ENCODE measurements around the gene FOXP1.

DNA sequence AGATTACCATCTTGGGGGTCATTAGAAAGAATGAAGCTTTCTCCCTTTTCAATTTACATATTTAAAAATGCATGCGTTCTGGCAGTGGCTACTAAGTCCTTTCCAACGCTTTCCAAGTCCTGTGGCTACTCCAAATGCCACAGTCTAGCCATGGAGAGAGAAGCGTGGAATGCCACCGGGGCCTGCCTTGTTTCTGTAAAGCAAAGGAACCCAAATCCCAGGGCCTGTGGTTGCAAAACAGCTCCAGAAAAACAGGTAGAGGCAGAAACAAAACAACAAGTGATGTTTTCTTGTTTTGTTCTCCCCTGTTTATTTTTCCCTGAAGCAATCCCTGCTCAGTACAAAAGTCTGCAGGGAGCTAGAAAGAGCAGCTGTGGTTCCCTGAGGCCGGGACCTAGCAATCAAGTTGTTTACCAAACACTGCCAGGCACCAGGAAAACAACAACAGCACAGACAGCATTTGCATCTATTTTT lies 85.5 kb downstream of the FOXP1 start:
- no peak for TF ChIP-seq POLR2A (IDR thresholded peaks at IDR 0.05)
- no peak for TF ChIP-seq CTCF (IDR thresholded peaks at IDR 0.05)
